Right lobe of liver (tissue), 6 donors: ENCODE data around the gene EFR3B. TPM values are rescaled to one million over a fixed set of nuclear protein-coding genes. Genes with fewer than 3 reads are reported as not detected.

ENCODE experiments used
- ATAC-seq, 4 donors: fragments of 200-7000 bp; cut with Tn5 transposase; one replicate each; pipeline ENCODE4 v1.9.1; 2020; ENCODE audit warnings: mild to moderate bottlenecking in 4 of 4, moderate library complexity in 4 of 4
- DNase-seq, 3 donors: peaks; one replicate each; pipeline ENCODE4 v3.0.0-alpha.2; 2020
- H3K27ac ChIP-seq, 3 donors: fragments of 200-600 bp; one replicate each; pipeline ENCODE4 v1.8.0; 2022
- H3K27me3 ChIP-seq, 2 donors: fragments of 200-600 bp; one replicate each; pipeline ENCODE4 v1.8.0; 2022
- H3K36me3 ChIP-seq, 4 donors: fragments of 200-600 bp; sonication (generic) in 1 of 4; one replicate each; pipeline versions ENCODE4 v1.5.1 to v1.8.0; 2017 to 2022; ENCODE audit warnings: control low read depth in 1 of 4
- H3K4me1 ChIP-seq, 4 donors: fragments of 200-600 bp; sonication (generic) in 1 of 4; one replicate each; pipeline versions ENCODE4 v1.5.1 to v1.8.0; 2017 to 2022; ENCODE audit warnings: control low read depth in 1 of 4
- H3K4me3 ChIP-seq, 3 donors: fragments of 200-600 bp; one replicate each; pipeline ENCODE4 v1.8.0; 2022
- H3K9me3 ChIP-seq, 4 donors: fragments of 200-600 bp; sonication (generic) in 1 of 4; one replicate each; pipeline versions ENCODE4 v1.5.1 to v1.8.0; 2017 to 2022; ENCODE audit warnings: control low read depth in 1 of 4
- POLR2A ChIP-seq: fragments of 450-650 bp; IDR thresholded peaks from one replicate; pipeline ENCODE4 v1.6.1; 2017; ENCODE audit warnings: antibody characterized with exemption, mild to moderate bottlenecking
- WGBS: methylation state at CpG from one replicate; pipeline ENCODE4 v1.1.6; 2018; ENCODE audit warnings: low coverage, low lambda C conversion rate; ENCODE audit not compliant: insufficient coverage; ENCODE audit errors: missing lambda C conversion rate; 5-methylcytosine and 5-hydroxymethylcytosine counted together
- intact Hi-C, 2 donors: fragments of 100-400 bp; cut with DNase I; formaldehyde crosslinking; loops; one replicate each; pipeline versions ENCODE4 v1.11.2 to v1.14.1; 2022
- total RNA-seq, 6 experiments: library from RNA; depleted of rRNA in 2 of 6; stranded (reverse); fragments of >200 nt in 2 of 6; fragmentation: NEBNext Ultra II Directional in 3 of 6; extraction: Animal tissue kit (Norgen Biotek cat#: 25700) in 3 of 6; gene quantifications; one replicate each; pipeline versions ENCODE4 v1.1.0 to v1.2.4, GENCODE V29; 2016 to 2023
- TF ChIP-seq, protein P1 (sequence below), 4 donors: fragments of 200-600 bp in 3 of 4; fragments of 450-650 bp in 1 of 4; IDR thresholded peaks; one replicate each; pipeline versions ENCODE4 v1.5.1 to v1.8.0; 2016 to 2022; ENCODE audit warnings: antibody characterized with exemption in 4 of 4, mild to moderate bottlenecking in 2 of 4
- donor health status: DM: no; HTN: yes; CAD: no.
- donor health status: DM: no; HTN: no; CAD: no.
- donor health status: DM: no; HTN: no; CAD: no.
- donor health status: DM: no; HTN: yes; CAD: no.
- donor health status: DM: no; HTN: yes; CAD: no.

EFR3B gene
- total RNA-seq, 6 experiments from 2014 or later: 0.12 to 0.33 (median 0.16) TPM; not detected in 1

DNA sequence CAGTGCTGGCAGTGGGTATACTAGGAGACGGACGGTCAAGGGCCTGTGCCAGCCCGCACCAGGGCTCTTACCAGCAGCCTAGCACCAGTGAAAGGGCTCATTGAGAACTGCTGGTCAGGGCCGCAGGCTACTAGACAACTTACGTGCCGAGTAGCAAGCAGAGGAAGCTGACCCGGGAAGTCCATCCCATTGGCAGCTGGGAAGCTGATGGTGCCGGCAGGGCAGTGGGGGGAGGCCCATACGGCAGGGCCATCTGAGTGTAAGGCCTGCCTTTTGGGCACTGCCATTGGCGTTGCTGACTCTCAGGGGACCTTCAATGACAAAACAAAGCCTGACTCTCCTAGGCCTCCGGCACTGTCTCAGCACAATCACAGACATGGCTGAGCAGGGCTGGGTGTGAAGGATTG lies 20.6 kb downstream of the EFR3B start:
- no peaks in the 10 kb centered on the region for H3K27me3 ChIP-seq
- ATAC-seq (no peak), DNase-seq (no peak)
- H3K9me3 ChIP-seq: peaks cover 0 to 5% (median 0%) of the 10 kb centered on the region in 4 donors
- intact Hi-C loops: no loop called here
- no peak overlapping the region for H3K27ac ChIP-seq
- H3K36me3 ChIP-seq: no peaks in the 10 kb centered on the region
- TF ChIP-seq, protein P1, sequence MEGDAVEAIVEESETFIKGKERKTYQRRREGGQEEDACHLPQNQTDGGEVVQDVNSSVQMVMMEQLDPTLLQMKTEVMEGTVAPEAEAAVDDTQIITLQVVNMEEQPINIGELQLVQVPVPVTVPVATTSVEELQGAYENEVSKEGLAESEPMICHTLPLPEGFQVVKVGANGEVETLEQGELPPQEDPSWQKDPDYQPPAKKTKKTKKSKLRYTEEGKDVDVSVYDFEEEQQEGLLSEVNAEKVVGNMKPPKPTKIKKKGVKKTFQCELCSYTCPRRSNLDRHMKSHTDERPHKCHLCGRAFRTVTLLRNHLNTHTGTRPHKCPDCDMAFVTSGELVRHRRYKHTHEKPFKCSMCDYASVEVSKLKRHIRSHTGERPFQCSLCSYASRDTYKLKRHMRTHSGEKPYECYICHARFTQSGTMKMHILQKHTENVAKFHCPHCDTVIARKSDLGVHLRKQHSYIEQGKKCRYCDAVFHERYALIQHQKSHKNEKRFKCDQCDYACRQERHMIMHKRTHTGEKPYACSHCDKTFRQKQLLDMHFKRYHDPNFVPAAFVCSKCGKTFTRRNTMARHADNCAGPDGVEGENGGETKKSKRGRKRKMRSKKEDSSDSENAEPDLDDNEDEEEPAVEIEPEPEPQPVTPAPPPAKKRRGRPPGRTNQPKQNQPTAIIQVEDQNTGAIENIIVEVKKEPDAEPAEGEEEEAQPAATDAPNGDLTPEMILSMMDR (IDR thresholded peaks at IDR 0.05): no peak
- TF ChIP-seq POLR2A: no peak
- H3K4me1 ChIP-seq: no peaks in the 10 kb centered on the region
- H3K4me3 ChIP-seq: no peak overlapping the region
- 82% methylated on average over 4 of the region's 11 CpGs for WGBS

DNA sequence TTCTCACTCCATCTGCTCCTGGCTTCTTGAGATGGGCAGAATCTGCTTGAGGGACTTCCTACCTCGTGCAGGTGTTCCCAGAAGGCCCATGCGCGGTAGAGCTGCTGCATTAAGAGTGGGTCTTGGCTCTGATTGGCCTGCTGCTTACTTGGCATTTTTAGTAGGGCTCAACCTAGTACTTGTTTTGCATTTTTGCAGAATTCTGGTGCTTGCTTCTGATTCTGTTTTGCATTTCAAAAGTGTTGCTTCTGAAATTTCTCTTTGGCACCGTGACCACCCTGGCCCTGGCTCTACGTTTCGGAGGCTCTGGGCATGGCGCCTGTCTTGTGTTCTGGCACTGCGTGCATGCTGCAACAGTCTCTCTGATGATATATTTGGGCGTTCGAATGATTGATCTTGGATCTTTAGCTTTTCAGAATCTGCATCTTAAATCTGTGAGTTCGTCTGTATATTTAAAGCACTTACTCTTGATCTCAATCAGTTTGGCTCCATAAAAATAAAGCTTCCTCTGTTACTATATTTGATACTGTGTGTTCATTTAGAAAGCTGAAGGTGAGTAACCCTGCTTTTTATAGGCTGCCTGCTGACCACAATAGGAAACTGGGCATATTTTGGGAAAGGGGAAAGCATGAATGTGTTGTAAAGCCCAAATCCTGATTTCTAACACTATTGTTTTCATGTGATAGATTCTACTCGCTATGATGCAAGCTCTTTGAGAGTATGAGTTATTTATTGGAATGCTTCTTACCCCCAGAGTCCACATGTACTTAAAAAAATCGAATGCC lies 22.2 kb downstream of the EFR3B start:
- ATAC-seq (no peak), DNase-seq (no peak)
- intact Hi-C loops: no loop called here
- H3K36me3 ChIP-seq: no peaks in the 10 kb centered on the region
- TF ChIP-seq POLR2A: no peak
- TF ChIP-seq, protein P1 (IDR thresholded peaks at IDR 0.05): no peak
- peaks cover 0 to 5% (median 0%) of the 10 kb centered on the region in 4 donors for H3K9me3 ChIP-seq
- no peaks in the 10 kb centered on the region for H3K4me1 ChIP-seq
- WGBS: 78% methylated on average over 13 of the region's 13 CpGs
- no peaks in the 10 kb centered on the region for H3K27me3 ChIP-seq
- H3K27ac ChIP-seq: no peak overlapping the region
- H3K4me3 ChIP-seq: no peak overlapping the region

DNA sequence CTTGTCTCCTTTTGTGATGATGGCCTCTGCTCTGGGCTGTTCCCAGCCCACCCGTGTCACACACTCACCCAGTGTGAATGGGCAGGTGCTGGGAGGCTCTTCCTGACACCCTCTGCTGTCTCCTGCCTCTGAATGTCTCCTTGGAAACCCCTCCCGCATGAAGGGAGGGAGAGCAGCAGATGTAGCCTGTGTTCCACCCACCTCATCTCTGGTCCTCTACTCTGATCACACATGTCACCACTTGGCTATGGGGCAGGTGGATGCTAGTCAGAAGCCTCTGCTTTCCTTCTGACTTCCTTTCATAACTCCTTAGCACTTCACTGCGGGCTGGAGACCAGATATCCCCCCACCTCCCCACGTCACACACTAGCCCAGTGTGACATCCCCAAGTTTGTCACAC lies 23.9 kb downstream of the EFR3B start:
- intact Hi-C loops: no loop called here
- 90% methylated on average over 3 of the region's 4 CpGs for WGBS

DNA sequence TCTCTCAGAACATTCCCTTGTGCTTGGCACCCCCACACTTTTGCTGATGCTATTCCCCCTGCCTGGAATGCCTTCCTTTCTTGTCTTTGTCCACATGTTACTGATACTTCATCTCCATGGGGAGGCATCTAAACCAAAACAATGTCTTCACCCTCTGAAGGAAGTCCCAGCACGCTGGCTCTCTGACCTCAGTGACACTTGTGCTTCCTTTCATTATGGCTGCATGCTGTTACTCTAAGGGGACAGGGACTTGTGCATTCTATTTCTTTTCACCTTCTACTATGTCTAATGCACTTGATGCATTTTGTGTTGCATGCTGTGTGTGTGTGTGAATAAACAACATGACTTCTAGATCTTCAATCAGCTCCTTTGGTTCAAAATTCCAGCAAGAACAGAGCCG lies 24.6 kb downstream of the EFR3B start:
- intact Hi-C loops: no loop called here
- ATAC-seq: no peak
- peaks cover 0 to 5% (median 0%) of the 10 kb centered on the region in 4 donors for H3K9me3 ChIP-seq
- no peaks in the 10 kb centered on the region for H3K36me3 ChIP-seq
- TF ChIP-seq, protein P1 (IDR thresholded peaks at IDR 0.05): no peak
- TF ChIP-seq POLR2A: no peak
- DNase-seq: no peak
- no peaks in the 10 kb centered on the region for H3K27me3 ChIP-seq
- no peak overlapping the region for H3K27ac ChIP-seq
- 84% methylated on average over 2 of the region's 2 CpGs for WGBS
- no peaks in the 10 kb centered on the region for H3K4me1 ChIP-seq
- H3K4me3 ChIP-seq: no peak overlapping the region

More for the DNA sequence above, 23.9 kb downstream of the EFR3B start:
- Histone ChIP-seq H3K9me3 (peaks cover 0 to 5% (median 0%) of the 10 kb centered on the region in 4 donors), H3K4me1 (no peaks in the 10 kb centered on the region), H3K27ac (no peak overlapping the region), H3K27me3 (no peaks in the 10 kb centered on the region), H3K36me3 (no peaks in the 10 kb centered on the region), H3K4me3 (no peak overlapping the region)
- DNase-seq (no peak), ATAC-seq (no peak)
- TF ChIP-seq, protein P1 (IDR thresholded peaks at IDR 0.05): no peak
- TF ChIP-seq POLR2A: no peak
